HG03103 (cell line): Measurements from ENCODE around the gene MYPOP.

Experiments used
- ATAC-seq: cut with Tn5 transposase; IDR thresholded peaks from one replicate; pipeline ENCODE4 v1.9.1; 2021; ENCODE audit warnings: low read depth; ENCODE audit not compliant: unreplicated experiment

The MYPOP gene

DNA sequence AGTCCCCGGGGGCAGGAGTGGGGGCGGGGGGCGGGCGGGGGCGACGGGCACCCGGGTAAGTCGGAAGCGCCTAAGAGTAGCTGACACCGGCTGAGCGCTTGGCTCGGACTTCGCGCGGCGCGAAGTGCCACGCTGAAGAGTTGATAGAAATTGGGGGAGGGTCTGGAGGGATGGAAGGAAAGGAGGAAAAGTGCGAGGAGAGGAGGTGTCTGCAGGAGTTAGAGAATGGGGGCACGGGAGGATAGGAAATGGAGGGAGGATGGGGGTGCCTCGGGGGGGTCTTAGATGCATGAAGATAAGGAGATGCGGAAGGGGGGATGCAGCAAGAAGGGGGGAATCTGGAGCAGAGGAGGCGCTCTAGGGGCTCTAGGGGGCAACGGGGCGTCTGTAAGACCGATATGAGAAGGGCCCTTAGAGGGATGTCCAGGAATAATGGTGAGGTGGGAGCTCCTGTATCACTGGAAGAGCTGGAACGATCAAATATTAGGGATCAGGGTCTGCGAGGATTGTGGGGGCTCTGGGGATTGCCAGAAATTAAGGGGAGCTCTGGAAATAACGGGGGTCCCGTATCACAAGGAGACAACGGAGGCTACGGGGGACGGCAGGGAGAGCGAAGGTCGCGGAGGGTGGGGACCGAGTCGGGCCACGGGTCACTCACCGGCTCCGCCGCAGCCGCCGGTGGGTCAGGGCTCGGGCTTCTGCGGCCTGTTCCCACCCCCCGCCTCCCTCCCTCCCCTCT is at the start of gene MYPOP:
MYPOP (minus strand) TSS at position 702 of the 739 bp plus-strand sequence. CDS start 840 bp downstream, outside the sequence.
- ATAC-seq, result no peak

GRCh38 chr19:45947926-45948325 is 45.5 kb upstream of the MYPOP start:
- no peak for ATAC-seq

- no peak for ATAC-seq
These were observed 38.0 kb upstream of the MYPOP start for GRCh38 chr19:45940515-45940805.

- ATAC-seq, result no peak
These were observed 37.5 kb upstream of the MYPOP start for GRCh38 chr19:45939792-45940514.

GRCh38 chr19:45938733-45939319 is 36.4 kb upstream of the MYPOP start:
- no peak for ATAC-seq

GRCh38 chr19:45935267-45935666 is 32.9 kb upstream of the MYPOP start:
- ATAC-seq, result no peak

GRCh38 chr19:45934551-45935230 is 32.3 kb upstream of the MYPOP start:
- ATAC-seq, result no peak

GRCh38 chr19:45933759-45934158 is 31.3 kb upstream of the MYPOP start:
- no peak for ATAC-seq

DNA sequence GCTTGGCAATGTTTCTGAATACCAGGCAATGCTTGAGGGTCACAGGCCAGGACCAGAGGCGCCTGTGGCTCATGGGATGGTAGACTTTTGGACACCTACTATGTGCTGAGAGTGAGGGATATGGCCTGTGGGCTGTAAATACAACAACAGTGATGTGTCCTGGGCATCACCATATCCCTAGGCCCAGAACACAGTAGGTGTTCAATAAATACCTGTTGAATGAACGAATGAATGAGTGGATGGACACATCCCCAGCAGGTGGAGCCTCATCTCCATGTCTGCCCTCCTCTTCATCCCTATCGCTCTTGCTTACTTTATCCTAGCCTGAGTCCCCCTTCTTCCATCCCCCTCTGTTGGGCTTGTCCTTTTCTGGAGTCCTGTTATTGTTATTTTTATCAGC is 28.6 kb upstream of the MYPOP start:
- no peak for ATAC-seq

DNA sequence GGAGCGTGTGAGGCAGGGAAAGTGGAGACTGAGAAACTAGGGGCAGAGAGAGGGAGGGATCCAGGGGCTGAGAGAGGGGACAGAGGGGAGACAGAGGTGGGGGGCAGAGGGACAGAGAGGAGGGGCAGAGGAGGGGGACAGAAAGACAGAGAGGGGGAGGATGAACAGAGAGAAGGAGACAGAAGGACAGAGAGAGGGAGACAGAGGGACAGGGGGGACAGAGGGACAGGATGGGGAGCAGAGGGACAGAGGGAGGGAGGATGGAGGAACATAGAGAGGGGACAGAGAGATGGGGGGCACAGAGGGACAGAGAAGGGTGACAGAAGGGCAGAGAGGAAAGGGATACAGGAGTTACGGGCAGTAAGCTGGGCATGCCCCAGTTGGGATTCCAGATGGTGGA is 26.8 kb upstream of the MYPOP start:
- no peak for ATAC-seq

DNA sequence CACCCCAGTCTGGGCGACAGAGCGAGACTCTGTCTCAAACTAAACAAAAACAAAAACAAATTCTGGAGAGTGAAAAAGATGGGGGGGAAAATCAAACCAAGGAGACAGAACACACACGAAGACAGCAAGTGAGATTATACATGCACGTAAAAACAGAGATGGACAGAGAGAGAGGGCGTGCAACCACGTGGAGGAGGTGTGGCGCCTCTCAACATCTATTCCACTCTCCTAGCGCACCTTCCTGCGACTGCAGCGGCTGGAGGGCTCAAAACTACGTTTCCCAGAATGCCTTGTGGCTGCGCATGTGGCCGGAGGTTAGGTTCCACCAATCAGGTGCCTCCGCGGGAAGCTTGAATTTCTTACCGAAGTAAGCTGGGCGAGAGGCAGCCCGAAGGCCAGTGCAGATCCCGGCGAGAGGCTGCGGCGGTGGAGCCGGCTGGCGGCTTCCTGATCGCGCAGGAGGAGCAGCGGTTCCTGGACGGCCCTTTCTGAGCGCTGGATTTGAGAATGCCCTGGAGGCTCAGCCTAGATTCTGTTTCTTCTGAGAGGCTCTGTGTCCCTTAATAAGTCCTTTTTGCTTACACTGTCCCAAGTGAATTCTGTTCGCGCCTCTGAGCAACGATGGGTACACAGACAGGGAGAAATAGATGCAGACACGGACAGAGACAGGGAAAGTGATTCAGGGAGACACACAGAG is 25.3 kb upstream of the MYPOP start:
- no peak for ATAC-seq

DNA sequence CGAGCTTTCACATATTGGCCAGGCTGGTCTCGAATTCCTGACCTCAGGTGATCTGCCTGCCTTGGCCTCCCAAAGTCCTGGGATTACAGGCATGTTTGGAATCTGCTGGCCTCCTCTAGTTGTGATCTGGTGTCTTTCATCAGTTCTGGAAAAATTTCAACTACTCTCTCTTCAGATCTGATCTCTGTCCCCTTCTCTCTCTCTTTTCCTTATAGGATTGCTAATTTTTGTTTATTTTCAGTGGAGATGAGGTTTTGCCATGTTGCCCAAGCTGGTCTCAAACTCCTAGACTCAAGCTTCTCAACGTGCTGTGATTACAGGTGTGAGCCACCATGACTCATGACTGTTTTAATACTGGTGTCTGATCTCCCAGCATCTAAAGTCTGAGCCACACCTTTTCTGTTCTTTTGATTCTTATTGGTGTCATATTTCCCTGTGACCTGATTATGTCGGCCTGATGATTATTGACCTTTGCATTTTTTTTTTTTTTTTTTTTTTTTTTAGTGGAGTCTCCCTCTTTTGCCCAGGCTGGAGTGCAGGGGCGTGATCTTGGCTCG is 22.6 kb upstream of the MYPOP start:
- ATAC-seq, result no peak

DNA sequence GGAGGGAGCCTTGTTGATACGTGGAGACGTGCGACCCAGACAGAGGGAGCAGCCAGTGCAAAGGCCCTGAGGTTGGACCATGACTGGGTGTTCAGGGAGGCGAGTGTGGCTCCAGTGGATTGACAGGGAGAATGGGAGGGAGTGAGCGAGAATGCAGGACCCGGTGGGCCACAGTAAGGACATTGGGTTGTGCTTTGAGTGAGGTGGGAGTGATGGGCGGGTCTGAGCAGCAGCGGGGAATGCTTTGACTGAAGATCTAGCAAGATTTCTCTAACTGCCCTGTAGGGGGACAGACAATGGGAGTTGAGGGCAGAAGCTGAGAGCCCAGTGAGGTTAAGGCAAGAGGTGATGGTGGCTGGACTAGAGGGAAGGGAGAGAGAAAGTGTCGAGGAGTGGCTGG is 19.9 kb upstream of the MYPOP start:
- ATAC-seq, result no peak

- no peak for ATAC-seq
These were observed 18.0 kb upstream of the MYPOP start for GRCh38 chr19:45920458-45920857.

GRCh38 chr19:45919678-45920077 is 17.3 kb upstream of the MYPOP start:
- no peak for ATAC-seq

DNA sequence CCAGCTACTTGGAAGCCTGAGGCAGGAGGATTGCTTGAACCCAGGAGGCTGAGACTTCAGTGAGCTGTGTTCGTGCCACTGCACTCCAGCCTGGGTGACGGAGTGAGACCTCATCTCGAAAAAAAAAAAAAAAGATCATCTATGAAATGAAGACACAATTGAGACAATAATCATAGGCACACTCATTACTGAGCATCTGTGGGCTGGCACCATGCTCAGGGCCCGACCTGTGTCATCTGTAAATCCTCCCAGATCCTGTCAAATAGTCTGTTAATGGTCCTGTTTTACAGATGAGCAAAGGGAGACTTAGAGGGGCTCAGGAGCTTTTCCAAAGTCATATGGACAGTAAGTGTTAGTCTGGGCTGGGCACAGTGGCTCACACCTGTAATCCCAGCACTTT is 16.3 kb upstream of the MYPOP start:
- no peak for ATAC-seq

- no peak for ATAC-seq
These were observed 15.1 kb upstream of the MYPOP start for GRCh38 chr19:45917421-45918091.

GRCh38 chr19:45913874-45914830 is 11.7 kb upstream of the MYPOP start, which contains the start of gene NANOS2:
Gene NANOS2, minus strand, starts transcription at chr19:45914778. Its CDS starts 85 bp downstream, at chr19:45914693.
- ATAC-seq, result no peak

DNA sequence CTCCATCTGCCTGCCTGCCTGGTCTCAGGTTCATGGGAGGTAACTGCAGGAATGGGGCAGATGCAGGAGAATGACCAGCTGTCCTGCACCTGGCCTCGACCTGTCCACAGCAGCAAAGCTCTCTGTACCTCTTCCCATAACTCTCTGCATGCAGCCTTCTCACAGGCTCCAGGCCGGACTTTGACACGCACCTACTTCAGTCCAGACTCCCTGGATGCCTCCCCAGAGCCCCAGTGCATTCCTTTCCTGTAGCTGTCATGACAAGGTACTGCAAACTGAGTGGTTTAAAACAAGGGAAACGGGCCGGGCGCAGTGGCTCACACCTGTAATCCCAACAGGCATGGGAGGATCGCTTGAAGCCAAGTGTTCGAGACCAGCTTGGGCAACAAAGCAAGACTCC is 8.9 kb upstream of the MYPOP start:
- ATAC-seq, result no peak
